T-cell (primary cell): ENCODE measurements around the gene FCHSD2. TPM values are rescaled to one million over a fixed set of nuclear protein-coding genes. Genes with fewer than 3 reads are reported as not detected.

ENCODE experiments used
- ATAC-seq, 4 experiments: fragments of 200-7000 bp in 3 of 4; fragments of 150-1000 bp in 1 of 4; cut with Tn5 transposase; replicated peaks in 1 of 4; 1 replicate in 3 of 4; 2 replicates in 1 of 4; pipeline ENCODE4 v1.10.0; 2021; ENCODE audit warnings: moderate library complexity in 3 of 4, mild to moderate bottlenecking in 2 of 4, moderate number of reproducible peaks in 1 of 4
- CTCF ChIA-PET, 2 donors: fragments of 300-600 bp; sonication (Branson Sonifier 250); formaldehyde crosslinking; loops; one replicate each; lab custom pipeline; 2022; ENCODE audit warnings: antibody characterized with exemption in 2 of 2; lab: Charles Lee
- POLR2A ChIA-PET, 2 donors: fragments of 300-600 bp; sonication (Branson Sonifier 250); formaldehyde crosslinking; loops; one replicate each; lab custom pipeline; 2022; ENCODE audit warnings: antibody characterized with exemption in 2 of 2; lab: Charles Lee
- DNase-seq, 35 experiments: peaks; one replicate each; pipeline versions ENCODE4 v3.0.0 to v3.0.0-alpha.2; 2013 to 2023
- H3K27ac ChIP-seq: one replicate; pipeline ENCODE4 v1.5.1; 2013; ENCODE audit warnings: low read length
- H3K27me3 ChIP-seq, 2 experiments: replicated peaks in 1 of 2; 1 replicate in 1 of 2; 2 replicates in 1 of 2; pipeline versions ENCODE4 v1.6.1 to v1.7.0; 2013; ENCODE audit warnings: low read length in 1 of 2, mixed read lengths in 1 of 2; ENCODE audit not compliant: control insufficient read depth in 2 of 2, insufficient read depth in 2 of 2; ENCODE audit errors: extremely low read depth in 1 of 2
- H3K36me3 ChIP-seq, 2 donors: 1 replicate in 1 of 2; 2 replicates in 1 of 2; pipeline versions ENCODE4 v1.6.1 to v1.7.0; 2013; ENCODE audit warnings: low read length in 1 of 2; ENCODE audit not compliant: control insufficient read depth in 2 of 2, insufficient read depth in 1 of 2; ENCODE audit errors: extremely low read depth in 1 of 2
- H3K4me1 ChIP-seq, 2 experiments: 1 replicate in 1 of 2; 2 replicates in 1 of 2; pipeline versions ENCODE4 v1.6.1 to v1.7.0; 2013; ENCODE audit warnings: low read length in 2 of 2, mixed read lengths in 1 of 2; ENCODE audit not compliant: insufficient read depth in 2 of 2, control insufficient read depth in 1 of 2; ENCODE audit errors: extremely low read depth in 1 of 2
- H3K4me3 ChIP-seq, 2 donors: 1 replicate in 1 of 2; 2 replicates in 1 of 2; pipeline versions ENCODE4 v1.5.1 to v1.7.0; 2013; ENCODE audit warnings: mild to moderate bottlenecking in 2 of 2, low read length in 1 of 2, moderate library complexity in 1 of 2; ENCODE audit not compliant: control insufficient read depth in 1 of 2; ENCODE audit errors: extremely low read depth in 1 of 2
- H3K9me3 ChIP-seq: 2 replicates; pipeline ENCODE4 v1.7.0; 2013
- H3K27ac Mint-ChIP-seq, 2 donors: one replicate each; pipeline ENCODE4 v1.8.0; 2020 to 2021; ENCODE audit warnings: mild to moderate bottlenecking in 2 of 2, mixed read lengths in 2 of 2
- H3K27me3 Mint-ChIP-seq, 2 donors: one replicate each; pipeline ENCODE4 v1.8.0; 2021 to 2022; ENCODE audit warnings: mixed read lengths in 2 of 2
- H3K36me3 Mint-ChIP-seq: one replicate; pipeline ENCODE4 v1.8.0; 2021; ENCODE audit warnings: mixed read lengths
- H3K4me1 Mint-ChIP-seq, 3 donors: one replicate each; pipeline ENCODE4 v1.8.0; 2020 to 2022; ENCODE audit warnings: mixed read lengths in 3 of 3, mild to moderate bottlenecking in 1 of 3
- H3K4me3 Mint-ChIP-seq, 3 donors: one replicate each; pipeline ENCODE4 v1.8.0; 2020 to 2022; ENCODE audit warnings: mild to moderate bottlenecking in 3 of 3, mixed read lengths in 3 of 3, moderate library complexity in 3 of 3
- H3K9me3 Mint-ChIP-seq, 3 donors: one replicate each; pipeline ENCODE4 v1.8.0; 2020 to 2022; ENCODE audit warnings: mixed read lengths in 3 of 3
- WGBS: methylation state at CpG from one replicate; pipeline ENCODE4 v1.1.5; 2013; ENCODE audit warnings: missing lambda C conversion rate; ENCODE audit not compliant: insufficient coverage; 5-methylcytosine and 5-hydroxymethylcytosine counted together
- total RNA-seq, 35 experiments: library from RNA in 6 of 35; stranded (reverse) in 6 of 35; fragments of 120-200 nt in 1 of 35; gene quantifications; one replicate each; pipeline versions ENCODE4 v1.2.1 to v1.2.4 and lab custom pipeline; 2013 to 2026

FCHSD2 gene
- total RNA-seq, 5 donors from 2014 or later (not counting 1 experiment from before 2014, with no cell fraction given): 37.0 to 53.8 (median 46.3) TPM

DNA sequence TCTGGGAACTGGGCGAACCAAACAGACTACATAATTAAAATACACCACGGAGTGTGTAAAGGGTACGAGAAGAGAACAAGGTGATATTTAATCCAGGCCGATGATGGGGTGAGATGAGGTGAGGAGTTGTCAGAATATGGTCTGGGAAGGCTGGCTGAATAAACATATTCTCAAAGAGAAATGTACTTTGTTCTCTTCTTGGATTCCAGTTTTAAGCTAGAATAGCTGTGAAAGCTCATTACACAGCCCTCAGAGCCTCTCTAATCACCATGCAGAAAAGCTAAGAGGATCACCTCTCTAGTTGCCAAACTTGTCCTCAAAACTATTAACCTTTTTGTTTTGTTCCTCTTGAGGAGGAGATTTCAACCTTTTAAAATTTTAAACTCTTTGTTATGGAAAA, 238.1 kb downstream of the FCHSD2 start:
- Mint-ChIP-seq H3K4me1 (no peaks in the 10 kb centered on the region), H3K27ac (no peak overlapping the region), H3K36me3 (peaks cover 58% of the 10 kb centered on the region), H3K27me3 (no peaks in the 10 kb centered on the region), H3K4me3 (no peak overlapping the region), H3K9me3 (peaks cover 4 to 8% (median 5%) of the 10 kb centered on the region in 3 donors)
- H3K36me3 ChIP-seq: peaks cover 2% of the 10 kb centered on the region in 2 donors
- no peak for ATAC-seq
- no peak for DNase-seq
- H3K4me3 ChIP-seq: no peak overlapping the region
- H3K4me1 ChIP-seq: no peaks in the 10 kb centered on the region
- CTCF ChIA-PET: no interaction called here
- 100% methylated on average over 2 of the region's 4 CpGs for WGBS
- POLR2A ChIA-PET: no interaction called here
- no peaks in the 10 kb centered on the region for H3K27me3 ChIP-seq
- no peaks in the 10 kb centered on the region for H3K9me3 ChIP-seq
- no peak overlapping the region for H3K27ac ChIP-seq

DNA sequence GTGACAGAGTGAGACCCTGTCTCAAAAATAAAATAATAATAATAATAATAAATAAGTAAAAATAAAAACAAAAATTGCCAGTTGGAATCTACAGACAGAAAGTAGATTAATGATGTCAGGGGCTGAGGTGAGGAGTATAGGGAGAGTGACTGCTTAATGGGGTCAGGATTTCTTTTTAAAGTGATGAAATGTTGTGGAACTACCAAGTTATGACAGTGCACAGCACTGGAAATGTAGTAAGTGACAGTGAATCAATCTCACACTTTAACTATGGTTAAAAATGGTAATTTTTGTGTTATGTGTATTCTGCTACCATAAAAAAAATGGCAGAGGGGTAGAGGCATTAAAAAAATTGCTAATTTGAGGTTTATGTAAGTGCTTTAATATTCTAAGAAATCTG, 240.7 kb downstream of the FCHSD2 start:
- Histone ChIP-seq H3K4me1 (no peaks in the 10 kb centered on the region), H3K9me3 (no peaks in the 10 kb centered on the region), H3K27me3 (no peaks in the 10 kb centered on the region), H3K4me3 (no peak overlapping the region), H3K27ac (no peak overlapping the region), H3K36me3 (peaks cover 0 to 4% of the 10 kb centered on the region in 2 donors)
- Mint-ChIP-seq H3K27ac (no peak overlapping the region), H3K4me3 (no peak overlapping the region), H3K36me3 (peaks cover 42% of the 10 kb centered on the region), H3K4me1 (no peaks in the 10 kb centered on the region), H3K27me3 (no peaks in the 10 kb centered on the region), H3K9me3 (no peaks in the 10 kb centered on the region)
- POLR2A ChIA-PET: no interaction called here
- no peak for ATAC-seq
- no peak for DNase-seq
- CTCF ChIA-PET: no interaction called here

- no peak overlapping the region for H3K27ac ChIP-seq
- ATAC-seq (no peak), DNase-seq (no peak)
- H3K36me3 ChIP-seq: peaks cover 0 to 7% of the 10 kb centered on the region in 2 donors
- no peaks in the 10 kb centered on the region for H3K27me3 ChIP-seq
- Mint-ChIP-seq H3K27me3 (no peaks in the 10 kb centered on the region), H3K36me3 (peaks cover 39% of the 10 kb centered on the region), H3K4me1 (no peaks in the 10 kb centered on the region), H3K27ac (no peak overlapping the region), H3K4me3 (no peak overlapping the region), H3K9me3 (no peaks in the 10 kb centered on the region)
- 75% methylated on average over 1 of the region's 2 CpGs for WGBS
- POLR2A ChIA-PET: no interaction called here
- CTCF ChIA-PET: interaction anchor here (0.6 to 0.9 kb wide), 3 partner anchors 9 to 224 kb away, joined by 3 read pairs; no protein-coding TSS in a partner anchor
- H3K4me1 ChIP-seq: no peaks in the 10 kb centered on the region
- no peak overlapping the region for H3K4me3 ChIP-seq
- H3K9me3 ChIP-seq: no peaks in the 10 kb centered on the region
These were observed 242.1 kb downstream of the FCHSD2 start for GRCh38 chr11:72900013-72900412.

- no peaks in the 10 kb centered on the region for H3K4me1 ChIP-seq
- H3K27me3 ChIP-seq: no peaks in the 10 kb centered on the region
- no peak overlapping the region for H3K27ac Mint-ChIP-seq
- H3K27ac ChIP-seq: no peak overlapping the region
- no peaks in the 10 kb centered on the region for H3K4me1 Mint-ChIP-seq
- H3K36me3 Mint-ChIP-seq: peaks cover 34% of the 10 kb centered on the region
- no peaks in the 10 kb centered on the region for H3K27me3 Mint-ChIP-seq
- DNase-seq: no peak
- ChIA-PET POLR2A (no interaction called here), CTCF (interaction anchor here (0.6 to 0.8 kb wide), 2 partner anchors 9 to 224 kb away, joined by 3 read pairs; no protein-coding TSS in a partner anchor)
- ATAC-seq: no peak
- H3K9me3 Mint-ChIP-seq: no peaks in the 10 kb centered on the region
- H3K9me3 ChIP-seq: no peaks in the 10 kb centered on the region
- WGBS: 100% methylated on average over 1 of the region's 2 CpGs
- H3K4me3 ChIP-seq: no peak overlapping the region
- H3K36me3 ChIP-seq: peaks cover 0 to 8% of the 10 kb centered on the region in 2 donors
- H3K4me3 Mint-ChIP-seq: no peak overlapping the region
These were observed 242.9 kb downstream of the FCHSD2 start for GRCh38 chr11:72899238-72899637.

DNA sequence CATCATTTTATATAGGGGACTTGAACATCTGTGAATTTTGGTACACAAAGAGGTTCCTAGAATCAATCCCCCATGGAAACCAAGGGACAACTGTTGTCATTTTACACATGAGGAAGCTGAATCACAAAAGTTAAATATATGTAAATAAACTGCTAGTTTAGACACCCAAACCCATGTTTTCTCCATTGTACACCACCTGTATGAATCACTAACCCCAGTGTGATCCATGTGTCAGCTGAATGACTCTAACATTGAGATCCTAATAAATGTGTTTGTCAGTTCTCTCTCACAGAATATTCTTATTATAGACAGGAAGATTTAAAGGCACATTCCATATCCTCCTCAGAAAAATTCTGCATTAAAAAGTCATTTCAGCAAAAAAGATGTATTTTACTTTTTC, 244.6 kb downstream of the FCHSD2 start:
- ATAC-seq: no peak
- peaks cover 0 to 10% of the 10 kb centered on the region in 2 donors for H3K36me3 ChIP-seq
- no peak for DNase-seq
- Mint-ChIP-seq H3K4me3 (no peak overlapping the region), H3K27ac (no peak overlapping the region), H3K4me1 (no peaks in the 10 kb centered on the region), H3K36me3 (peaks cover 26% of the 10 kb centered on the region), H3K27me3 (no peaks in the 10 kb centered on the region), H3K9me3 (no peaks in the 10 kb centered on the region)
- no peaks in the 10 kb centered on the region for H3K9me3 ChIP-seq
- no peaks in the 10 kb centered on the region for H3K4me1 ChIP-seq
- ChIA-PET CTCF (no interaction called here), POLR2A (no interaction called here)
- H3K27ac ChIP-seq: no peak overlapping the region
- no peaks in the 10 kb centered on the region for H3K27me3 ChIP-seq
- H3K4me3 ChIP-seq: no peak overlapping the region

DNA sequence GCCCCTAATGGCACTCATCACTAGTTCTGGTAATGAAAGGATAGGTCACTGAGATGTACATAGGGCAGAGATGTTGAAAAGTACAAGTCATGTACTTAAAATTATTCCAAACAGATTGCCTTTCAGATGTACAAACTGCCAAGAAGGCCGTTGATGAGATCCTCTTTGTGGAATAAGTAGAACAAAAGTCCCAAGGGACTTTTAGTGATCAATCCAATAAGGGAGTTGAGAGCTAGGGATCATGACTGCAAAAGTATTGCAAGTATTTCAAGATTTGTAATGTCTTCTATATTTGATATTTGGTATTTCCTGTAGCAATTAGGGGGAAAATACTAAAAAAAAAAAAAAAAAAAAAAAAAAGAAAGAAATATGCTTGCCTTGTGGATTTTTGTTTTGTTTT, 245.7 kb downstream of the FCHSD2 start:
- Histone ChIP-seq H3K36me3 (peaks cover 0 to 10% of the 10 kb centered on the region in 2 donors), H3K27me3 (no peaks in the 10 kb centered on the region), H3K27ac (no peak overlapping the region), H3K4me3 (no peak overlapping the region), H3K4me1 (no peaks in the 10 kb centered on the region), H3K9me3 (no peaks in the 10 kb centered on the region)
- peaks cover 25% of the 10 kb centered on the region for H3K36me3 Mint-ChIP-seq
- H3K27ac Mint-ChIP-seq: no peak overlapping the region
- no peaks in the 10 kb centered on the region for H3K4me1 Mint-ChIP-seq
- POLR2A ChIA-PET: no interaction called here
- H3K27me3 Mint-ChIP-seq: no peaks in the 10 kb centered on the region
- DNase-seq (no peak), ATAC-seq (no peak)
- H3K9me3 Mint-ChIP-seq: no peaks in the 10 kb centered on the region
- H3K4me3 Mint-ChIP-seq: no peak overlapping the region
- CTCF ChIA-PET: interaction anchor here in 1 of 2 donors (0.7 kb wide), 1 partner anchor 38 kb away, joined by 3 read pairs; no protein-coding TSS in a partner anchor
- no CpG with 5 or more reads among the region's 1 CpG for WGBS

DNA sequence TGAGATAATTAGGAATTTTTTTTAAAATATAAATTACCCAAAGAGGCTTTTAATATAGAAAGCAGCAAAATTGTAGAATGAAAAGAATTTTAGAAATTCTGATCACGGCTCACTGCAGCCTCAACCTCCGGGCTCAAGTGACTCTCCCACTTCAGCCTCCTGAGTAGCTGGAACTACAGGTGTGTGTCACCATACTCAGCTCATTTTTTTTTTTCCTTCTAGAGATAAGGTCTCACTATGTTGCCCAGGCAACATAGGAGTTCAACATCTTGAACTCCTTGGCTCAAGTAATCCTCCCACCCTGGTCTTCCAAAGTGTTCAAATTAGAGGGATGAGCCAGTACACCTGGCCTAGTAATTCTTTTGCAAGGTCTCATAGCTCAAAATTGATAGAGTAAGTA, 251.2 kb downstream of the FCHSD2 start:
- Mint-ChIP-seq H3K27me3 (no peaks in the 10 kb centered on the region), H3K9me3 (no peaks in the 10 kb centered on the region), H3K27ac (no peak overlapping the region), H3K4me3 (no peak overlapping the region), H3K4me1 (no peaks in the 10 kb centered on the region), H3K36me3 (peaks cover 32% of the 10 kb centered on the region)
- no peaks in the 10 kb centered on the region for H3K4me1 ChIP-seq
- H3K27me3 ChIP-seq: no peaks in the 10 kb centered on the region
- ChIA-PET POLR2A (no interaction called here), CTCF (interaction anchor here (0.6 to 0.7 kb wide), 4 partner anchors 9 to 402 kb away, joined by 3 read pairs; no protein-coding TSS in a partner anchor)
- no peak for DNase-seq
- H3K27ac ChIP-seq: no peak overlapping the region
- H3K4me3 ChIP-seq: no peak overlapping the region
- H3K36me3 ChIP-seq: peaks cover 0 to 32% of the 10 kb centered on the region in 2 donors
- 100% methylated on average over 1 of the region's 2 CpGs for WGBS
- no peak for ATAC-seq
- H3K9me3 ChIP-seq: no peaks in the 10 kb centered on the region
